GM21576 (cell line): ENCODE data around the gene TOMM34.
A peak's percentile ranks its signal among the peaks of the same experiment; 100 is the strongest.

Source experiments
- ATAC-seq: cut with Tn5 transposase; IDR thresholded peaks from one replicate; pipeline ENCODE4 v1.9.1; 2021; ENCODE audit warnings: mild to moderate bottlenecking, moderate library complexity; ENCODE audit not compliant: unreplicated experiment

TOMM34 gene

GRCh38 chr20:44936510-44936909 lies 23.7 kb downstream of the TOMM34 start:
- ATAC-seq: no peak

GRCh38 chr20:44932916-44933315 lies 27.3 kb downstream of the TOMM34 start:
- no peak for ATAC-seq

GRCh38 chr20:44931911-44932310 lies 28.3 kb downstream of the TOMM34 start:
- ATAC-seq: no peak

GRCh38 chr20:44930517-44931168 lies 29.6 kb downstream of the TOMM34 start:
- no peak for ATAC-seq

DNA sequence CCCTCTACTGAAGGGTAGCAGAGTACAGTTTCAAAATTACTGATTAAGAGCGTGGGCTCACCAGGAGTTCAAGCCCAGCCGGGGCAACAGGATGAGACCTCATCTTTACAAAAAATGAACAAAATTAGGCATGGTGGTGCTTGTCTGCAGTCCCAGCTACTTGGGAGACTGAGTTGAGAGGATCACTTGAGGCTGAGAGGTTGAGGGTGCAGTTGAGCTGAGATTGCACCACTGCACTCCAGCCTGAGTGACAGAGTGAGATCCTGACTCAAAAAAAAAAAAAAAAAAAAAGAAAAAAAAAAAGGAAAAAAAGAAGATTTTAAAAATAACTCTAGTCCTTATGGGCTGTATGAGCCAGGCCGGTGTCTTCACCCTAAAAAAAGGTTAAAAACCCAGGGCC lies 31.6 kb downstream of the TOMM34 start:
- ATAC-seq: no peak

- no peak for ATAC-seq
These were observed 35.7 kb downstream of the TOMM34 start for GRCh38 chr20:44924541-44924940.

DNA sequence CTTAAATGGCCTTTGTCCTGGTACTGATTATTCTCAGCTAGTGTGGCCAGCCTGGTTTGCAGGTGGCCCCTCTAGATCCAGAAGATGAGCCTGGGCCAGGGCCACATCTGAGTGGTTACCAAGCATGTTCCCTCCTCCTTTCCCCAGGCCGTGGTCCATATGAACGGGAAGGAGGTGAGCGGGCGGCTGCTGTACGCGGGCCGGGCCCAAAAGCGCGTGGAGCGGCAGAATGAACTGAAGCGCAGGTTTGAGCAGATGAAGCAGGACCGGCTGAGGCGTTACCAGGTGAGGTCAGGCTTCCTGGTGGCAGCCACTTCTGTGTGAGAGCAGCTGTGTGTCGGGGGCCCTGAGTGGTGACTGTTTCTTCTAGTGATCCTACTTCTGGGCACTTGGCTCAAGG lies 38.8 kb downstream of the TOMM34 start:
- ATAC-seq: no peak

DNA sequence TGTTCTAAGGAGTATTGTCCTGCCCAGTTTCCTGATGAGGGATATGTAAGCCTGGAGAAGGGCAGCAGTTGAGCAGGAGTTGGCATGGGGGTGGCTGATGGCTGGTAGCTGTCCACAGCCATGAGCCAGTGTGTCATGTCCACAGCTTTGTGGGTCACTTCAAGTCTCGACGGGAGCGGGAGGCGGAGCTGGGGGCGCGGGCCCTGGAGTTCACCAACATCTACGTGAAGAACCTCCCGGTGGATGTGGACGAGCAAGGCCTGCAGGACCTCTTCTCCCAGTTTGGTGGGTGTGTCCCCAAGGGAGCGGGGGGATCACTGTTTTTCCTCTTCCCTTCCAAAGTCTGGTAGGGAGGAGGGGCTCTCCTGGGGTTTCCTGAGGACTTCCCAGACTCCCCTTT lies 41.4 kb downstream of the TOMM34 start:
- no peak for ATAC-seq

DNA sequence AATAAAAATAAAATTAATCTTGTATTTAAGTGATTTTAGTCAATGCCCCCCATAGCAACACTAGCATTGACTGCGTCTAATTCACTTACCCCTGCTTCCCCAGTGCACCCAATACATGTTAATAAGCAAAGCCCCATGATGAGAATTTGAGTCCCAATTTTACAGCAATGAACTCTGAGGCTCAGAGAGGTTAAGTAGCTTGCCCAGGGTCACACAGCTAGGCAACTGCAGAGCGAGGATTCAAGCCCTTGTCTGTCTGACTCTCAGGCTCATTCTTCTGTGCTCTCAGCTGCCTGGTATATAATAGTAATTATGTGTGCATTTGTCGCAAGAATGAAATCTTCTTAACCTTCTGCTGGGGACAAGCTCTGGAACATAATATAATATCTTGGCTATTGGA lies 41.9 kb downstream of the TOMM34 start:
- ATAC-seq: no peak

DNA sequence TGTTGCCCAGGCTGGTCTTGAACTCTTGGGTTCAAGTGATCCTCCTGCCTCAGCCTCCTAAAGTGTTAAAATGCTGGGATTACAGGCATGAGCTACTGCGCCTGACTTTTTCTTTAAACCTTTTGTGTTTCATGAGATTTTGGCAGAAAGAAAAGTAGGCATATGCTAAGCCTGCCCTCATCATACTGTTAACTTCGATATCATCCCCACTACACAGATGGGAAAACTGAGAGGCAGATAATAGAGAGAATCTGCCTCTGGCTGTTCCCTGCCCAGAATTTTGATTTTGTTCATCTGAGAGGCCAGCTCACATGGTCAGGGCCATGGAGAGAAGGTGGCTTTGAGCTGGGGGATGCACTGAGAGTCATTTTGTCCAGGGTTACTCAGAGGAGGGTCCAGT lies 42.8 kb downstream of the TOMM34 start:
- ATAC-seq: no peak

GRCh38 chr20:44916586-44916985 lies 43.6 kb downstream of the TOMM34 start:
- ATAC-seq: no peak

GRCh38 chr20:44914924-44915323 lies 45.3 kb downstream of the TOMM34 start:
- no peak for ATAC-seq

- no peak for ATAC-seq
These were observed 48.0 kb downstream of the TOMM34 start for GRCh38 chr20:44912189-44912588.

- no peak for ATAC-seq
These were observed 48.8 kb downstream of the TOMM34 start for GRCh38 chr20:44911264-44911921.

DNA sequence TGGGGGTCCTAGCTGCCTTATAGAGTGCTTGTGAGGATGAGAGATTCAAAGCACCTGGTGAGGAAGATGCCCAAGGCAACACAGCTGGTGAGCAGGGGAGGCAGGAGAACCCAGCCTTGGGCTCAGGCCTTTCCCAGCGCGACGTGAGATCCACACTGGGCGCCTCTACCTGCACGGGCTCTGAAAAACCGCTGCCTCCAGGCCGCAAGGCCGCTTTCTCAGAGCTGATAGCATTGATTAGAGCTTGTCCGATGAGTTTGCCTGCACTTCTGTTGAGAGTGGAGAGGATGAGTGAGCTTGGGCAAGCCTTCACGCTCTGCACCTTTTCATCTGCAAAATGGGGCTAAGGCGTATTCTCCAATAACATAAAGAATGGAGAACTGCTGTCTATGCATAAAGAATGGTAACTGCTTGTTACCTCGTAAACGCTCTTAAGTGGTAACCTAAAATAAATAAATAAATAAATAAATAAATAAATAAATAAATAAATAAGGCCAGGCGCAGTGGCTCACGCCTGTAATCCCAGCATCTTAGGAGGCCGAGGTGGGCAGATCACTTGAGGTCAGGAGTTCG lies 49.4 kb downstream of the TOMM34 start:
- no peak for ATAC-seq

GRCh38 chr20:44909872-44910689 lies 50.1 kb downstream of the TOMM34 start, which contains the start of gene PABPC1L:
TSS of gene PABPC1L (plus strand) at chr20:44910060. CDS start at chr20:44910144, 84 bp downstream.
- peak; percentile 80 for ATAC-seq

DNA sequence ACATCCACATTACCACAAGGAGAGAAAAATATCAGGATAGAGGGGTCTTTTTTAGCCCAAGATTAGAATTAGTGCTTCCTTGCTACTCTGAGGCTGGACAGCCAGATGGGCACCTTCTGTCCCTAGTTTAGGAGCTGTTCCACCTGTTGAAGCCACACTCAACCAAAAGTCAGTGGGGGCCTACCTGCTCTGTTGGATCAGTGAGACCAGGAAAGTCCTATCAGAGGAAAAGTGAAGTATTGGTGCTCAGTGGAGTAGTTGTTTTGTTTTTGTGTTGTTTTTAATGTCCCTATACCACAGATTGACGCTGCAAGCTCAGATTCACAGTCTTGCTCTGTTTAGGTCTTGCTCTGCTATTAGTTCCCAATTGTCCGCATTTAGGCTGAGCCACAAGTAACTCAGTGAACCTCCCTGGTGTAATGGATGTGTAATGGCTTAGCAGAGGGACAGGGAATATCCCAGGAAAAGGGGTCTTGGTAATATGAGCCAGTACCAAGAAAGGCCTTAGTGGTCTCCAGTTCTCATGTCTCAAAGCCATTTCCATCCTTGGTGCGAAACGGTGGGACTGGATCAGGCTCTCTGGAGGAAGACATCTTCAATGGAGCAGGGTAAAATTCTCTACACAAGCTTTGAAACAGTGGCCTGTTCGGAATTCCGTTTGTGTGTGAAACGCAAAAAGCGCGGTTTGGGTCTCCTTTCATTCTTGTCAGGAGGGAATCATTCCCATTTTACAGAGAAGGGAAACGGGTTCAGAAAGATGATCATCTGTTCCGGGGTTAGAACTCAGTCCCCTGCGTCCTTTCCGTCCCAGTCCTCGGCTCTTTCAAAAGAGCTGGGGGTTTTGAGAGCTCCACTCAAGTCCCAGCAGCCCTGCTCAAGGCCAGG lies 51.0 kb downstream of the TOMM34 start:
- no peak for ATAC-seq

- ATAC-seq: no peak
These were observed 55.8 kb downstream of the TOMM34 start for GRCh38 chr20:44904377-44904776.

DNA sequence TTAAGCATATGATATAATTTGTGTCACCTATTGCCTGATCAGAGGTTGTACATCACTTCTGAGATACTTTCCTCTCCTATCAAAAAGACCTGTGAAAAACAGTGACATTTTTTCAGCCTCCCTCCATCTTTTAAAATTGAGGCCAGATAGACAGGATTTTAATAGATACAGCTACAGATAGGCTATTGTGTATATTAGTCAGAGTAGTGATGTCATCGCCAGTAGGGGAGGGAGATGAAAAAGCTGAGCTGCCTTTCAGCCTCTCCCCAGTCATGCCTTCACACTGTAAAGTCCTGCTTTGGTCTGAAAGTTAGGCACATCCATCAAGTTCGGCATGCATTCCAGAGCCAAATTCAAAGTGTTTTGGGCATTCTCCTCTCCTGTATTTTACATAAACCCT lies 58.2 kb downstream of the TOMM34 start:
- no peak for ATAC-seq

DNA sequence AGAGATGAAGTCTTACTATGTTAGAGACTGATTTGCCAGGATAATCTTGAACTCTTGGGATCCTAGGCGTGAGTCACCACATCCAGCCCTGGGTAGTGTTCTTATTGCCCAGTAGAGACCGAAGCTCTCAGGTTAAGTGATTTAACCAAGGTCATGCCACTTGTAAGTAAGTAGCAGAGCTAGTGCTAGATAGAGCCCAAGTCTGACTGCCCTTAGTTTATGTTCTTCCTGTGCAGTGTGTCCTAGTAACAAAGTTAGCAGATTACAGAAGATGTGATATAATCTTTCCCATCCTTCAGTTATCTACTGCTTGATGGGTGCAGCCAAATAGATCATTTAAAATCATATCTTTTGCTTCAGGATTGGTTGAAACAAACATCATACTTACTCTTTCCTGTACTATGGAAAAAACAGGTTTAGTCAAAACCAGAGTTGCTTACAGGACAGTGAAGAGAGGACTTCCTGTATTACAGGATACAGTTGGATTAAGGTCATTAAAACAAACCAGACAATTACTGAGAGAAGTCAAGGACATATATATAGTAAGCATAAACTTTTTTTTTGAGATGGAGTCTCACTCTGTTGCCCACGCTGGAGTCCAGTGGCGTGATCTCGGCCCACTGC lies 59.9 kb downstream of the TOMM34 start:
- ATAC-seq: no peak
